ENCODE data around the gene ZNF208. TPM values are rescaled to one million over a fixed set of nuclear protein-coding genes. Genes with fewer than 3 reads are reported as not detected.
"Not testable (repeated sequence)": the region's sequence is repeated elsewhere in the genome, so short reads cannot be mapped to it uniquely, and the experiment has no call there.

Gene ZNF208
- total RNA-seq, 1 donor from 2014 or later = 1.7 TPM

- peaks cover 9% of the 10 kb centered on the region for H3K27me3 Mint-ChIP-seq (ENCODE audit: unreplicated experiment)
- H3K9me3 Mint-ChIP-seq (ENCODE audit: unreplicated experiment) = peaks cover 39% of the 10 kb centered on the region
- no peaks in the 10 kb centered on the region for H3K4me1 Mint-ChIP-seq (ENCODE audit: unreplicated experiment)
- H3K36me3 Mint-ChIP-seq (ENCODE audit: low read depth, unreplicated experiment) = peaks cover 21% of the 10 kb centered on the region
- TF ChIP-seq CTCF (IDR thresholded peaks at IDR 0.05; ENCODE audit: unreplicated experiment) = no peak
- no peak overlapping the region for H3K4me3 Mint-ChIP-seq (ENCODE audit: unreplicated experiment)
- no peak for DNase-seq (ENCODE audit: low spot score)
- H3K27ac Mint-ChIP-seq (ENCODE audit: unreplicated experiment) = no peak overlapping the region
Observed at GRCh38 chr19:21891086-21891485, 119.7 kb downstream of the ZNF208 start.

- Mint-ChIP-seq H3K9me3 (ENCODE audit: unreplicated experiment) (peaks cover 36% of the 10 kb centered on the region), H3K36me3 (ENCODE audit: low read depth, unreplicated experiment) (peaks cover 24% of the 10 kb centered on the region)
- not testable (repeated sequence) for H3K27me3 Mint-ChIP-seq (ENCODE audit: unreplicated experiment); H3K4me3 Mint-ChIP-seq (ENCODE audit: unreplicated experiment); DNase-seq (ENCODE audit: low spot score); H3K27ac Mint-ChIP-seq (ENCODE audit: unreplicated experiment); H3K4me1 Mint-ChIP-seq (ENCODE audit: unreplicated experiment)
Observed at GRCh38 chr19:21890017-21890416, 120.7 kb downstream of the ZNF208 start.

- Mint-ChIP-seq H3K36me3 (ENCODE audit: low read depth, unreplicated experiment) (peaks cover 15% of the 10 kb centered on the region), H3K9me3 (ENCODE audit: unreplicated experiment) (peaks cover 28% of the 10 kb centered on the region)
- not testable (repeated sequence) for H3K4me1 Mint-ChIP-seq (ENCODE audit: unreplicated experiment); H3K27ac Mint-ChIP-seq (ENCODE audit: unreplicated experiment); H3K4me3 Mint-ChIP-seq (ENCODE audit: unreplicated experiment); H3K27me3 Mint-ChIP-seq (ENCODE audit: unreplicated experiment); DNase-seq (ENCODE audit: low spot score)
Observed at GRCh38 chr19:21885516-21885915, 125.2 kb downstream of the ZNF208 start.

GRCh38 chr19:21884786-21885185 is 126.0 kb downstream of the ZNF208 start:
- H3K36me3 Mint-ChIP-seq (ENCODE audit: low read depth, unreplicated experiment) = peaks cover 19% of the 10 kb centered on the region
- not testable (repeated sequence) for H3K27ac Mint-ChIP-seq (ENCODE audit: unreplicated experiment); H3K4me3 Mint-ChIP-seq (ENCODE audit: unreplicated experiment); H3K27me3 Mint-ChIP-seq (ENCODE audit: unreplicated experiment); H3K4me1 Mint-ChIP-seq (ENCODE audit: unreplicated experiment); DNase-seq (ENCODE audit: low spot score)
- H3K9me3 Mint-ChIP-seq (ENCODE audit: unreplicated experiment) = peaks cover 31% of the 10 kb centered on the region

- Mint-ChIP-seq H3K4me1 (ENCODE audit: unreplicated experiment) (no peaks in the 10 kb centered on the region), H3K4me3 (ENCODE audit: unreplicated experiment) (no peak overlapping the region), H3K27ac (ENCODE audit: unreplicated experiment) (no peak overlapping the region), H3K9me3 (ENCODE audit: unreplicated experiment) (peaks cover 32% of the 10 kb centered on the region), H3K36me3 (ENCODE audit: low read depth, unreplicated experiment) (peaks cover 21% of the 10 kb centered on the region), H3K27me3 (ENCODE audit: unreplicated experiment) (peaks cover 10% of the 10 kb centered on the region)
- TF ChIP-seq CTCF (IDR thresholded peaks at IDR 0.05; ENCODE audit: unreplicated experiment) = no peak
- DNase-seq (ENCODE audit: low spot score) = no peak
Observed at GRCh38 chr19:21883516-21883915, 127.2 kb downstream of the ZNF208 start.

Other genes with a start within 250 kb of the ZNF208 start
- gene ZNF100, start 243.4 kb downstream of the ZNF208 start, total RNA-seq (ENCODE audit: unreplicated experiment) = 18.2 TPM
- gene ZNF43, start 174.8 kb downstream of the ZNF208 start, total RNA-seq (ENCODE audit: unreplicated experiment) = 35.5 TPM
- gene ZNF257, start 41.5 kb upstream of the ZNF208 start, total RNA-seq (ENCODE audit: unreplicated experiment) = 0.10 TPM
- gene ZNF676, start 186.0 kb upstream of the ZNF208 start, total RNA-seq (ENCODE audit: unreplicated experiment) = 1.1 TPM